ENCODE measurements around the gene PRPF19. TPM values are rescaled to one million over a fixed set of nuclear protein-coding genes. Genes with fewer than 3 reads are reported as not detected.

Gene PRPF19
- total RNA-seq, 2 experiments from 2014 or later, result 127 to 139 TPM

DNA sequence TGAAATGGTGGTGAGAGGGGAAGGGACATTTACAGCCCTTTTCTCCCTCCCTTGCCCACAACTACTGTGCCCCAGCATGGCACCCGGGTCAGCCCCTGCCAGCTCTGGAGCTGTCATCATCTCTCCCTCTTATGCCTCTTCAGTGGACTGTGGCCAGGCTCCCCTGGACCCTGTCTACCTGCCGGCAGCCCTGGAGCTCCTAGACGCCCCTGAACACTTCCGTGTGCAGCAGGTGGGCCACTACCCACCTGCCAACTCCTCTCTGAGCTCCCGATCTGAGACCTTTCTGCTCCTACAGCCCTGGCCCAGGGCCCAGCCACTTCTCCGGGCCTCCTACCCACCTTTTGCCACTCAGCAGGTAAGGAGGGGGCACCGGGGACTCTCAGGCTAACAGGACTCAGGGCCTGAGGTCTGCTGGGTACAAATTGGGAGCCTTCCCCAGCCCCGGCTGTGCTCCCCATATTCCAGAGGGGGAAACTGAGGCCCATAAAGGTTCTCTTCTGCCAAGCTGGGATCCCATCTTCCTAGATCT is 20.7 kb upstream of the PRPF19 start:
- Mint-ChIP-seq H3K27ac (no peak overlapping the region), H3K4me1 (ENCODE audit: low read depth) (peaks cover 15% of the 10 kb centered on the region), H3K9me3 (no peaks in the 10 kb centered on the region), H3K4me3 (no peak overlapping the region), H3K36me3 (peaks cover 11% of the 10 kb centered on the region), H3K27me3 (peaks cover 27% of the 10 kb centered on the region)
- ChIA-PET CTCF (interaction anchor here (1.7 to 2.1 kb wide), 2 partner anchors 12 to 96 kb away, joined by 5 to 6 read pairs; no protein-coding TSS in a partner anchor), POLR2A (no interaction called here)
- DNase-seq, result no peak
- intact Hi-C loops (cut with micrococcal nuclease), result no loop called here

DNA sequence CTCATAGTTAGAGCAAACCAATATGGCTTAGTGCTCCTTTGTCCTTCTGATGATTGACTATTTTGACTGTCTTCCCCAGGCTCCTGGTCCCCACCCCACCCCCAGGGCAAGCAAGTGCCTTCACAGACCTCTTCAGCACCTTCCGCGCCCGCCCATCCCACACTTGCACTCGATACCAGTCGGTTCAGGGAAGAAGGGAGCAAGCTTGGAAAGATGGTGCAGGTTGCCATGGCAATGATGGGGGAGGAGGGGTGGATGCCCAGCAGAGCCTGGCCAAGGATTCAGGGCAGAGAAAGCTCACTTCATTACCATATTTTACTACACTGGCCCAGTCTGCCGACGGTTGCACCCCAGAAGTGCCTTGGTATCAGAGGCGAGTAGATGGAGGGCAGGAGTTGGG is 20.1 kb upstream of the PRPF19 start:
- intact Hi-C loops (cut with micrococcal nuclease), result no loop called here
- POLR2A ChIA-PET, result no interaction called here
- H3K36me3 Mint-ChIP-seq, result peaks cover 17% of the 10 kb centered on the region
- H3K9me3 Mint-ChIP-seq, result no peaks in the 10 kb centered on the region
- peaks cover 27% of the 10 kb centered on the region for H3K27me3 Mint-ChIP-seq
- CTCF ChIA-PET, result interaction anchor here (1.2 to 1.7 kb wide), 2 partner anchors 11 to 95 kb away, joined by 4 to 5 read pairs; no protein-coding TSS in a partner anchor
- H3K4me1 Mint-ChIP-seq (ENCODE audit: low read depth), result peaks cover 15% of the 10 kb centered on the region
- no peak overlapping the region for H3K27ac Mint-ChIP-seq
- H3K4me3 Mint-ChIP-seq, result no peak overlapping the region
- DNase-seq, result no peak

DNA sequence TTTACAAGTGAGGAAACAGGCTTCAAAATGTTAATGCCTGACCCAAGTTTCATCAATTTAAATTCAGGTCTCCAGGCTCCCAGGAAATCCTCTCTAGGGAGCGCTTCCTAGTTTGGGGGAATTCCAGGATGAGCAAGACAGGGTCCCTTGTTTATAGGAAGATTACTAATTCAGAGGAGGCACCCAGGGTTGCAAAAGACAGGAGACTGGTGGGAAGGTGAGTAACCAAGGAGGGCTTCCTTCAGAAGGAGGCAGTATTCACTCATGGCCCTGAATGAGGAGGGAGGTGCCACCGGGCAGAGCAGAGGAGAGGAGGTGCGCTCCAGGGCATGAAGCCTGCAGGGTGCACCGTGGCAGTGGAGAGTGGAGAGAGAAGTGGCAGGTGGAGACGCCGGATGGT is 19.5 kb upstream of the PRPF19 start:
- no peak overlapping the region for H3K27ac Mint-ChIP-seq
- CTCF ChIA-PET, result interaction anchor here (1.2 kb wide), 1 partner anchor 10 kb away, joined by 4 read pairs; no protein-coding TSS in a partner anchor
- no peak overlapping the region for H3K4me3 Mint-ChIP-seq
- DNase-seq, result no peak
- POLR2A ChIA-PET, result no interaction called here
- H3K9me3 Mint-ChIP-seq, result no peaks in the 10 kb centered on the region
- H3K36me3 Mint-ChIP-seq, result peaks cover 23% of the 10 kb centered on the region
- peaks cover 15% of the 10 kb centered on the region for H3K4me1 Mint-ChIP-seq (ENCODE audit: low read depth)
- intact Hi-C loops (cut with micrococcal nuclease), result no loop called here
- peaks cover 27% of the 10 kb centered on the region for H3K27me3 Mint-ChIP-seq

GRCh38 chr11:60924906-60925853 is 18.8 kb upstream of the PRPF19 start:
- ChIA-PET POLR2A (no interaction called here), CTCF (interaction anchor here (1.2 kb wide), 1 partner anchor 10 kb away, joined by 4 read pairs; no protein-coding TSS in a partner anchor)
- no peak for DNase-seq
- Mint-ChIP-seq H3K27me3 (peaks cover 27% of the 10 kb centered on the region), H3K9me3 (no peaks in the 10 kb centered on the region), H3K36me3 (peaks cover 30% of the 10 kb centered on the region), H3K27ac (no peak overlapping the region), H3K4me1 (ENCODE audit: low read depth) (peaks cover 15% of the 10 kb centered on the region), H3K4me3 (peak overlapping the region; percentile 46)
- intact Hi-C loops (cut with micrococcal nuclease), result loop anchor here (1.0 kb wide), 1 partner anchor 10 kb away; no protein-coding TSS in a partner anchor

GRCh38 chr11:60924110-60924905 is 17.9 kb upstream of the PRPF19 start, which contains the start of gene TMEM132A:
Gene TMEM132A, plus strand, starts transcription at chr11:60924460. Its CDS starts 174 bp downstream, at chr11:60924634.
- H3K4me3 Mint-ChIP-seq, result peak within 1 kb of the TSS; percentile 46
- peaks cover 39% of the 10 kb centered on the region for H3K36me3 Mint-ChIP-seq
- no peak for DNase-seq
- no peak within 1 kb of the TSS for H3K27ac Mint-ChIP-seq
- CTCF ChIA-PET, result interaction anchor here (0.6 to 1.0 kb wide), 2 partner anchors 9 to 46 kb away, joined by 3 to 5 read pairs; no protein-coding TSS in a partner anchor
- POLR2A ChIA-PET, result no interaction called here
- peaks cover 23% of the 10 kb centered on the region for H3K27me3 Mint-ChIP-seq
- intact Hi-C loops (cut with micrococcal nuclease), result loop anchor here (1.0 kb wide), 1 partner anchor 9 kb away; no protein-coding TSS in a partner anchor
- H3K4me1 Mint-ChIP-seq (ENCODE audit: low read depth), result peaks cover 22% of the 10 kb centered on the region
- H3K9me3 Mint-ChIP-seq, result no peaks in the 10 kb centered on the region

DNA sequence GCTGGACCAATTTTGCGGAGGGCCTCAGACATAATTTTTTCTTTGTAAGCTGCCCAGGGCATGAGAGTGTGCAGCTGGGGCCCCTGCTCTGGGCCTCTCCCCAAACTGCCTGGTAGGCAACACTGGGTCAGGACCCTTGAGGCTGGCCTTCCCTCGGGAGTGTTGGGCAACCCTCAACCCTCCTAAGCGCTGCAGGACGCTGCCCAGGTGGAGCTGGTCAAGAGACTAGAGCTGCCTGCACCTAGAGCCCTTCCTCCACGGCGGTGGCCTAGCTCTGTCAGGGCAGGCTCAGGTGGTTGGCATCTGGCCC is 17.4 kb upstream of the PRPF19 start:
- POLR2A ChIA-PET, result interaction anchor here (0.6 kb wide), 1 partner anchor 381 kb away, joined by 3 read pairs; no protein-coding TSS in a partner anchor
- Mint-ChIP-seq H3K4me1 (ENCODE audit: low read depth) (peaks cover 28% of the 10 kb centered on the region), H3K9me3 (no peaks in the 10 kb centered on the region), H3K4me3 (peak overlapping the region; percentile 45), H3K27ac (no peak overlapping the region), H3K36me3 (peaks cover 40% of the 10 kb centered on the region), H3K27me3 (peaks cover 23% of the 10 kb centered on the region)
- intact Hi-C loops (cut with micrococcal nuclease), result loop anchor here (1.0 kb wide), 1 partner anchor 8 kb away; no protein-coding TSS in a partner anchor
- CTCF ChIA-PET, result interaction anchor here (0.6 to 1.0 kb wide), 2 partner anchors 8 to 46 kb away, joined by 3 to 5 read pairs; no protein-coding TSS in a partner anchor
- no peak for DNase-seq

- POLR2A ChIA-PET, result interaction anchor here (0.6 kb wide), 1 partner anchor 382 kb away, joined by 3 read pairs; no protein-coding TSS in a partner anchor
- no peak overlapping the region for H3K27ac Mint-ChIP-seq
- CTCF ChIA-PET, result interaction anchor here (1.0 kb wide), 1 partner anchor 8 kb away, joined by 5 read pairs; no protein-coding TSS in a partner anchor
- H3K27me3 Mint-ChIP-seq, result peaks cover 23% of the 10 kb centered on the region
- H3K36me3 Mint-ChIP-seq, result peaks cover 40% of the 10 kb centered on the region
- H3K4me1 Mint-ChIP-seq (ENCODE audit: low read depth), result peaks cover 32% of the 10 kb centered on the region
- intact Hi-C loops (cut with micrococcal nuclease), result no loop called here
- no peak overlapping the region for H3K4me3 Mint-ChIP-seq
- H3K9me3 Mint-ChIP-seq, result no peaks in the 10 kb centered on the region
- no peak for DNase-seq
These were observed 16.9 kb upstream of the PRPF19 start for GRCh38 chr11:60923326-60923725.

GRCh38 chr11:60922906-60923305 is 16.5 kb upstream of the PRPF19 start:
- Mint-ChIP-seq H3K4me3 (no peak overlapping the region), H3K9me3 (no peaks in the 10 kb centered on the region), H3K36me3 (peaks cover 40% of the 10 kb centered on the region), H3K4me1 (ENCODE audit: low read depth) (peaks cover 36% of the 10 kb centered on the region), H3K27me3 (peaks cover 23% of the 10 kb centered on the region), H3K27ac (no peak overlapping the region)
- ChIA-PET CTCF (no interaction called here), POLR2A (no interaction called here)
- intact Hi-C loops (cut with micrococcal nuclease), result no loop called here
- DNase-seq, result no peak

- POLR2A ChIA-PET, result no interaction called here
- no peak for DNase-seq
These were observed 15.5 kb upstream of the PRPF19 start for GRCh38 chr11:60921777-60922335.

GRCh38 chr11:60921259-60921658 is 14.9 kb upstream of the PRPF19 start:
- Mint-ChIP-seq H3K4me3 (no peak overlapping the region), H3K27me3 (peaks cover 19% of the 10 kb centered on the region), H3K4me1 (ENCODE audit: low read depth) (peaks cover 48% of the 10 kb centered on the region), H3K9me3 (no peaks in the 10 kb centered on the region), H3K36me3 (peaks cover 49% of the 10 kb centered on the region), H3K27ac (no peak overlapping the region)
- POLR2A ChIA-PET, result no interaction called here
- intact Hi-C loops (cut with micrococcal nuclease), result no loop called here
- CTCF ChIA-PET, result no interaction called here
- no peak for DNase-seq

More at GRCh38 chr11:60921777-60922335, 15.5 kb upstream of the PRPF19 start:
- Mint-ChIP-seq H3K4me3 (no peak overlapping the region), H3K9me3 (no peaks in the 10 kb centered on the region), H3K4me1 (ENCODE audit: low read depth) (peaks cover 43% of the 10 kb centered on the region), H3K36me3 (peaks cover 46% of the 10 kb centered on the region), H3K27ac (no peak overlapping the region), H3K27me3 (peaks cover 23% of the 10 kb centered on the region)
- CTCF ChIA-PET, result no interaction called here
- intact Hi-C loops (cut with micrococcal nuclease), result no loop called here

DNA sequence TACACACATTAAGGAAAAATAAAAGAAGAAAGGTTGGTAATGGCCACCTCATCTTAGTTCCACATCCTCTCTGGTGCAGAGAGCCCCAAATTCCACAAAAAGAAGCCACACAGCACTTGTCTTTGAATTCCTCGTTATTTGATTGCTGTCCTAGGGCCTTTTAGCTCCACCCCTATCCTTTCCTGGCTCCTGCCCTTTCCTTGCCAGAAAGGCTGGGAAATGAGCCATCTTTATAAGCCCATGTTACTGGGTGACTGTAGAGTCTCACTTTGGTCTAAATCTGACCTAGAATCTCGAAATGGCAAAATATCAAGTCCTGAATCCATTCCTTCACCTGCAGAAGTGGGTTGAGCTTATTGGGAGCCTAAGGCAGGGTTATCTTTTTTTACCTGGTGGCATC is 13.6 kb upstream of the PRPF19 start:
- ChIA-PET CTCF (interaction anchor here (1.5 to 1.7 kb wide), 2 partner anchors 20 to 50 kb away, joined by 5 read pairs; no protein-coding TSS in a partner anchor), POLR2A (no interaction called here)
- Mint-ChIP-seq H3K9me3 (no peaks in the 10 kb centered on the region), H3K27ac (no peak overlapping the region), H3K4me3 (no peak overlapping the region), H3K4me1 (ENCODE audit: low read depth) (peaks cover 47% of the 10 kb centered on the region), H3K36me3 (peaks cover 53% of the 10 kb centered on the region), H3K27me3 (peaks cover 7% of the 10 kb centered on the region)
- no peak for DNase-seq
- intact Hi-C loops (cut with micrococcal nuclease), result loop anchor here (5.0 to 10.0 kb wide), 2 partner anchors 32 to 415 kb away; partner anchors contain the start of genes DDB1, SLC15A3 and TKFC

Measured in activated CD4-positive, alpha-beta memory T cell treated with anti-CD3 and anti-CD28 coated beads for 36 hours (primary cell).